Measurements from ENCODE around the gene NECTIN1. TPM values are rescaled to one million over a fixed set of nuclear protein-coding genes. Genes with fewer than 3 reads are reported as not detected.

The NECTIN1 gene
- total and polyA plus RNA-seq, 2 donors (not counting 3 experiments of a cell fraction or from before 2014, with no cell fraction given) = 10.8 to 23.6 TPM

DNA sequence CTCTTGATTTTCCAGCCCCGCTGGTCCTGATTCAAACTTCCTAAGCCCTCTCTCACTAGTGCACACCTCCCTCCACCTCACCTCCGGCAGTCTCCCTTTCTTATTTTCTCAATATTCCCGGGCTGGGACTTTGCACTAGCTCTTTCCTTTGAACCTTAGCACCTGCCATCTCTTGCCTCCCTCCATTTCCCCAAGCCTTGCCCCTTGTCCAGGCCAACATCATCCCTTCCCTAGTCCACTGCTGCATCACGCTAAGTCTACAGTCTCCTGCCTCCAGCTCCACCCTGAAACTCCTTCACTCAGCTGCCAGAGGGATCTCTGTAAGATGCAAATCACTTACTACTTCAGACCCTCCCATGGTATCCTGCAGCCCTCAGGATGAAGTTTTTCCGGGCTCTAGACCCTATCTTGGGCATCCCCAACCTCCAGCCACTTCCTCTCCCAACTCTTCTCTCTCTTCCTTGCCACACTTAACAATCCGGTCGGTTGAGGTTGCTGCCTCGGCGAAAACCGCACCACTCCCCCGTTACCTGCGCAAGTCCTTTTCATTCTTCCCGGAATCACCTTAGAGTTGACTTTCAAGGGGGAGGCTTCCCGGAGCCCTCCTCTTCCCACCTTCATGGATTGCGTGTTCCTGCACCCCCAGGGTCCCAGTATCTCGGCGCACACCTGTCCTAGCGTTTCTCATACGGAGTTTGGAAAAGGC, 42.7 kb downstream of the NECTIN1 start:
- no TSS peak for BruUV-seq (replicated peaks)
- intact Hi-C loops (cut with micrococcal nuclease) (no loop called here), dilution Hi-C loops (cut with MboI; ENCODE audit: extremely low pct_ligation_motif_present, low sequenced_read_pairs) (no loop called here)
- FAIRE-seq (no peak), DNase-seq (ENCODE audit: low read depth, low spot score) (no peak)
- Histone ChIP-seq H3K9ac (replicated peaks; ENCODE audit: extremely low read depth, insufficient read depth, low read length) (no peak overlapping the region), H3K79me2 (ENCODE audit: control insufficient read depth, insufficient read depth, low read length) (no peaks in the 10 kb centered on the region), H3K9me3 (replicated peaks; ENCODE audit: control insufficient read depth, insufficient read depth, low read length) (no peaks in the 10 kb centered on the region), H2AFZ (ENCODE audit: low read depth, low read length) (no peak overlapping the region), H4K20me1 (replicated peaks; ENCODE audit: control insufficient read depth, extremely low read depth, insufficient read depth, low read length) (no peaks in the 10 kb centered on the region), H3K36me3 (ENCODE audit: control insufficient read depth in 2 of 2, extremely low read depth in 1 of 2, insufficient read depth in 2 of 2, low read length in 2 of 2) (no peaks in the 10 kb centered on the region), H3K4me2 (ENCODE audit: insufficient read depth, low read length) (no peak overlapping the region), H3K27me3 (ENCODE audit: control insufficient read depth in 2 of 2, insufficient read depth in 2 of 2, low read length in 2 of 2) (no peaks in the 10 kb centered on the region), H3K27ac (ENCODE audit: insufficient read depth, low read depth, low read length) (no peak overlapping the region), H3K9me1 (replicated peaks; ENCODE audit: control insufficient read depth, extremely low read depth, insufficient read depth, low read length) (no peaks in the 10 kb centered on the region), H3K4me3 (replicated peaks in 1 of 3; ENCODE audit: insufficient read depth in 1 of 3, low read depth in 1 of 3, low read length in 3 of 3) (no peak overlapping the region), H3K4me1 (ENCODE audit: control insufficient read depth, extremely low read depth, insufficient read depth, low read length) (peaks cover 17% of the 10 kb centered on the region)
- ChIA-PET CTCF (interaction anchor here (1.2 to 3.7 kb wide), 3 partner anchors 8 to 54 kb away, joined by 3 to 18 read pairs (median 11); partner anchors contain the start of gene NECTIN1), POLR2A (no interaction called here)
- TF ChIP-seq GATA2 (IDR thresholded peaks at IDR 0.05; ENCODE audit: insufficient read depth, insufficient read length, low read depth, low read length) = no peak
- no peak for TF ChIP-seq POLR2AphosphoS5 (IDR thresholded peaks at IDR 0.05; ENCODE audit: insufficient read depth, low read depth, low read length)
- no peak for TF ChIP-seq JUN (IDR thresholded peaks at IDR 0.05; ENCODE audit: borderline replicate concordance, insufficient read depth, insufficient read length, low read depth)
- TF ChIP-seq FOS (IDR thresholded peaks at IDR 0.05; ENCODE audit: borderline replicate concordance, insufficient read depth, low read length) = no peak
- TF ChIP-seq, protein P1, sequence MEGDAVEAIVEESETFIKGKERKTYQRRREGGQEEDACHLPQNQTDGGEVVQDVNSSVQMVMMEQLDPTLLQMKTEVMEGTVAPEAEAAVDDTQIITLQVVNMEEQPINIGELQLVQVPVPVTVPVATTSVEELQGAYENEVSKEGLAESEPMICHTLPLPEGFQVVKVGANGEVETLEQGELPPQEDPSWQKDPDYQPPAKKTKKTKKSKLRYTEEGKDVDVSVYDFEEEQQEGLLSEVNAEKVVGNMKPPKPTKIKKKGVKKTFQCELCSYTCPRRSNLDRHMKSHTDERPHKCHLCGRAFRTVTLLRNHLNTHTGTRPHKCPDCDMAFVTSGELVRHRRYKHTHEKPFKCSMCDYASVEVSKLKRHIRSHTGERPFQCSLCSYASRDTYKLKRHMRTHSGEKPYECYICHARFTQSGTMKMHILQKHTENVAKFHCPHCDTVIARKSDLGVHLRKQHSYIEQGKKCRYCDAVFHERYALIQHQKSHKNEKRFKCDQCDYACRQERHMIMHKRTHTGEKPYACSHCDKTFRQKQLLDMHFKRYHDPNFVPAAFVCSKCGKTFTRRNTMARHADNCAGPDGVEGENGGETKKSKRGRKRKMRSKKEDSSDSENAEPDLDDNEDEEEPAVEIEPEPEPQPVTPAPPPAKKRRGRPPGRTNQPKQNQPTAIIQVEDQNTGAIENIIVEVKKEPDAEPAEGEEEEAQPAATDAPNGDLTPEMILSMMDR (IDR thresholded peaks at IDR 0.05; ENCODE audit: extremely low read depth in 1 of 2, insufficient read depth in 1 of 2, low read depth in 1 of 2, low read length in 2 of 2) = no peak

Measured in endothelial cell of umbilical vein (primary cell).